PC-9 (cell line): ENCODE measurements around the gene NUDCD3. TPM values are rescaled to one million over a fixed set of nuclear protein-coding genes. Genes with fewer than 3 reads are reported as not detected.
A peak's percentile ranks its signal among the peaks of the same experiment; 100 is the strongest.

Experiments used
- BruUV-seq: library from RNA; stranded (reverse); fragments of 400-500 nt; replicated peaks from 2 replicates; lab custom pipeline; 2021; lab: Mats Ljungman, UMichigan
- CTCF ChIA-PET: fragments of 300-600 bp; sonication (Branson Sonifier 250); formaldehyde crosslinking; loops from one replicate; lab custom pipeline; 2022; ENCODE audit warnings: antibody characterized with exemption; lab: Charles Lee
- POLR2A ChIA-PET: fragments of 300-600 bp; sonication (Branson Sonifier 250); formaldehyde crosslinking; loops from one replicate; lab custom pipeline; 2022; ENCODE audit warnings: antibody characterized with exemption; ENCODE audit not compliant: unreplicated experiment; lab: Charles Lee
- DNase-seq, 2 experiments: peaks; one replicate each; pipeline versions ENCODE4 v3.0.0 to v3.0.0-alpha.2; 2015 to 2022; ENCODE audit warnings: mixed read lengths in 1 of 2
- H2AFZ ChIP-seq: fragments of 200-600 bp; sonication (generic); 2 replicates; pipeline ENCODE4 v1.8.1; 2017; ENCODE audit warnings: antibody characterized with exemption
- H3F3A ChIP-seq: fragments of 200-600 bp; sonication (generic); 2 replicates; pipeline ENCODE4 v1.8.1; 2017; ENCODE audit warnings: antibody characterized with exemption, mild to moderate bottlenecking, low read depth; ENCODE audit not compliant: insufficient read depth
- H3K27ac ChIP-seq: fragments of 200-600 bp; sonication (generic); 2 replicates; pipeline ENCODE4 v1.6.1; 2016; ENCODE audit warnings: mixed run types
- H3K27me3 ChIP-seq: fragments of 200-600 bp; sonication (generic); 2 replicates; pipeline ENCODE4 v1.6.1; 2016; ENCODE audit warnings: low read depth, mixed run types; ENCODE audit not compliant: insufficient read depth
- H3K36me3 ChIP-seq: fragments of 200-600 bp; sonication (generic); 2 replicates; pipeline ENCODE4 v1.6.1; 2016; ENCODE audit warnings: low read depth, mixed run types
- H3K4me1 ChIP-seq: fragments of 200-600 bp; sonication (generic); replicated peaks from 2 replicates; pipeline ENCODE4 v1.6.1; 2016; ENCODE audit warnings: mixed run types; ENCODE audit not compliant: insufficient read depth
- H3K4me2 ChIP-seq: fragments of 200-600 bp; sonication (generic); 2 replicates; pipeline ENCODE4 v1.6.1; 2017; ENCODE audit warnings: mixed run types
- H3K4me3 ChIP-seq: fragments of 200-600 bp; sonication (generic); 2 replicates; pipeline ENCODE4 v1.6.1; 2016; ENCODE audit warnings: mixed run types
- H3K79me2 ChIP-seq: fragments of 200-600 bp; sonication (generic); 2 replicates; pipeline ENCODE4 v1.6.1; 2017; ENCODE audit warnings: low read depth, mixed run types
- H3K9me2 ChIP-seq: fragments of 200-600 bp; sonication (generic); 2 replicates; pipeline ENCODE4 v1.8.1; 2017; ENCODE audit warnings: mild to moderate bottlenecking; ENCODE audit not compliant: insufficient read depth
- H3K9me3 ChIP-seq: fragments of 200-600 bp; sonication (generic); 2 replicates; pipeline ENCODE4 v1.8.1; 2016; ENCODE audit warnings: low read depth; ENCODE audit not compliant: insufficient read depth
- H4K20me1 ChIP-seq: fragments of 200-600 bp; sonication (generic); 2 replicates; pipeline ENCODE4 v1.8.1; 2017; ENCODE audit not compliant: insufficient read depth
- EZH2 ChIP-seq: fragments of 200-600 bp; sonication (generic); IDR thresholded peaks from 2 replicates; pipeline ENCODE4 v1.8.0; 2017; ENCODE audit warnings: antibody characterized with exemption, low read depth
- intact Hi-C: fragments of 100-400 bp; cut with micrococcal nuclease; formaldehyde crosslinking; loops from one replicate; pipeline ENCODE4 v1.10.0; 2022; ENCODE audit not compliant: unreplicated experiment
- total RNA-seq: library from RNA; stranded (reverse); gene quantifications from 2 replicates; pipeline ENCODE4 v1.2.3, GENCODE V29; 2021
- TF ChIP-seq, protein P1 (sequence below): fragments of 200-600 bp; sonication (generic); conservative IDR thresholded peaks from 2 replicates; pipeline ENCODE4 v1.6.1; 2017; ENCODE audit warnings: mixed run types, antibody characterized with exemption, mild to moderate bottlenecking, moderate library complexity

NUDCD3 gene
- total RNA-seq, 1 experiment from 2014 or later = 149 TPM

DNA sequence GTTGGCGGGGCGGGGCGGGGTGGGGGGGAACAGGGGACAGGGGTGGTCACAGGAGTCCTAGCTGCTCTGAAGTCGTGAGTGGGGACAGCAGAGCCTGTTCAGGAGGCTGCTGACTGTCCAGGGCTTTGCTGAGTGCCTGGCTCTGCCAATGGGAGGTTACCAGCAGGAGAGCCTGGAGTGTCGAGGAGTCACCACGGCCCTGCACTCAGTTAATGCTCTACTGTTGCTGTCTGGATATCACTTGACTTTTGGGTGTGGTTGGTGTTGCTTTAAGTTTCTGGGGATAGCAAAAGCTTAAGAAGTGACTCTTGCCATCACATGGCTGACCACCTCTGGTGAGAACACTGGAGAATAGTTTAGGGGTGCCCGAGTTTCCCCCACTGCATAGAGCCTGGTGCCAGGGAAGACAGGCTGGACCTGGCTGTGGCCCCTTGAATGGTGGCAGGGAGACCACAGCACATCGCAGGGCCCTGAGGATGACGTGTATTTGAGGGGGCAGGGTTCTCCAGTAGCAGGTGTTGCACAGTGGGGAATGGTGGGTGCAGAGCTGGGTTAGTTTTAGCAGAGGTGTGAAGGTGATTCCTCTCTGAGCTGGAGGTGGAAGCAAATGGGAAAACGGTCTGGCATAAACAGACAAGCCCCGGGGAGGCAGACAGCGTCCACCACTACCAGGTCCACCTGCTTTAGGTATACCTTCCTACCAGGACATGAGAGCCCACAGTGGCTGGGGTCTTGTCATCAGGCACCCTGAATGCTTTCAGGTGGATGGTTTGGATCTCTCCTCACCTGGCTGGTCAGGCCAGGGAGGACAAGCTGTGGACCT, 110.9 kb downstream of the NUDCD3 start:
- CTCF ChIA-PET = no interaction called here
- peaks cover 41% of the 10 kb centered on the region for H3K4me1 ChIP-seq
- TF ChIP-seq EZH2 = no peak
- TF ChIP-seq, protein P1, sequence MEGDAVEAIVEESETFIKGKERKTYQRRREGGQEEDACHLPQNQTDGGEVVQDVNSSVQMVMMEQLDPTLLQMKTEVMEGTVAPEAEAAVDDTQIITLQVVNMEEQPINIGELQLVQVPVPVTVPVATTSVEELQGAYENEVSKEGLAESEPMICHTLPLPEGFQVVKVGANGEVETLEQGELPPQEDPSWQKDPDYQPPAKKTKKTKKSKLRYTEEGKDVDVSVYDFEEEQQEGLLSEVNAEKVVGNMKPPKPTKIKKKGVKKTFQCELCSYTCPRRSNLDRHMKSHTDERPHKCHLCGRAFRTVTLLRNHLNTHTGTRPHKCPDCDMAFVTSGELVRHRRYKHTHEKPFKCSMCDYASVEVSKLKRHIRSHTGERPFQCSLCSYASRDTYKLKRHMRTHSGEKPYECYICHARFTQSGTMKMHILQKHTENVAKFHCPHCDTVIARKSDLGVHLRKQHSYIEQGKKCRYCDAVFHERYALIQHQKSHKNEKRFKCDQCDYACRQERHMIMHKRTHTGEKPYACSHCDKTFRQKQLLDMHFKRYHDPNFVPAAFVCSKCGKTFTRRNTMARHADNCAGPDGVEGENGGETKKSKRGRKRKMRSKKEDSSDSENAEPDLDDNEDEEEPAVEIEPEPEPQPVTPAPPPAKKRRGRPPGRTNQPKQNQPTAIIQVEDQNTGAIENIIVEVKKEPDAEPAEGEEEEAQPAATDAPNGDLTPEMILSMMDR = no peak
- POLR2A ChIA-PET = interaction anchor here (0.6 kb wide), 1 partner anchor 36 kb away, joined by 5 read pairs; no protein-coding TSS in a partner anchor
- no peaks in the 10 kb centered on the region for H3K9me2 ChIP-seq
- H3K36me3 ChIP-seq = 0 out of 2 replicates have a peak, but pooled peaks cover 2% of the 10 kb centered on the region
- no peaks in the 10 kb centered on the region for H3K27me3 ChIP-seq
- H2AFZ ChIP-seq = no peak overlapping the region
- no TSS peak for BruUV-seq
- peak overlapping the region; percentile 30 for H3K4me2 ChIP-seq
- H3K9me3 ChIP-seq = no peaks in the 10 kb centered on the region
- DNase-seq = no peak
- intact Hi-C loops = loop anchor here (5.0 to 10.0 kb wide), 2 partner anchors 137 to 185 kb away; no protein-coding TSS in a partner anchor
- no peaks in the 10 kb centered on the region for H3K79me2 ChIP-seq
- H4K20me1 ChIP-seq = no peaks in the 10 kb centered on the region
- no peak overlapping the region for H3K4me3 ChIP-seq
- peaks cover 15% of the 10 kb centered on the region; the same call in 1 of the 2 replicates for H3F3A ChIP-seq
- H3K27ac ChIP-seq = peak overlapping the region; percentile 82

DNA sequence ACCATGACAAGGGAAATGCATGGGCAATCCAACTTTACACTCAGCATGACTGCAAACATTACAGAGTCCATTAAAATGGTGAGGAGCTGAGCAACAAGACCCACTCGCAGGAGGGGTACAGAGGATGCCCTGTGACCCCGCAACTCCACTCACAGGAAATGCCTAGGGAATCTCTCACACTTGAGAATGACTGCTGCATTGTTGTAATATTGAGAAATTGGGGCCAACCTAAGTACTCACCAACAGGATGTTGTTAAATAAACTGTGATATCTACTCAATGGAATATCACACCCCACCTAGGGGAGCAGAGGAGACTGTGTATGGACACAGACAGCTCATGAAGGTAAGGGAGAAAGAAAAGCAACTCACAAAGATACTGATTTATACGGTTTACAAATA, 111.7 kb downstream of the NUDCD3 start:
- CTCF ChIA-PET = interaction anchor here (0.6 kb wide), 2 partner anchors 156 to 578 kb away, joined by 5 read pairs; no protein-coding TSS in a partner anchor
- H3K36me3 ChIP-seq = no peaks in the 10 kb centered on the region
- H4K20me1 ChIP-seq = no peaks in the 10 kb centered on the region
- H3K9me2 ChIP-seq = no peaks in the 10 kb centered on the region
- H3K4me2 ChIP-seq = peak overlapping the region; percentile 30
- POLR2A ChIA-PET = no interaction called here
- no peak overlapping the region for H2AFZ ChIP-seq
- no peak overlapping the region for H3K4me3 ChIP-seq
- intact Hi-C loops = loop anchor here (10.0 kb wide), 1 partner anchor 186 kb away; no protein-coding TSS in a partner anchor
- BruUV-seq = no TSS peak
- DNase-seq = peak; percentile 39 to 85
- TF ChIP-seq, protein P1 = no peak
- H3K9me3 ChIP-seq = no peaks in the 10 kb centered on the region
- H3K27me3 ChIP-seq = no peaks in the 10 kb centered on the region
- H3K79me2 ChIP-seq = no peaks in the 10 kb centered on the region
- peak overlapping the region; percentile 82 for H3K27ac ChIP-seq
- H3F3A ChIP-seq = peaks cover 15% of the 10 kb centered on the region; the same call in 1 of the 2 replicates
- H3K4me1 ChIP-seq = peaks cover 41% of the 10 kb centered on the region

DNA sequence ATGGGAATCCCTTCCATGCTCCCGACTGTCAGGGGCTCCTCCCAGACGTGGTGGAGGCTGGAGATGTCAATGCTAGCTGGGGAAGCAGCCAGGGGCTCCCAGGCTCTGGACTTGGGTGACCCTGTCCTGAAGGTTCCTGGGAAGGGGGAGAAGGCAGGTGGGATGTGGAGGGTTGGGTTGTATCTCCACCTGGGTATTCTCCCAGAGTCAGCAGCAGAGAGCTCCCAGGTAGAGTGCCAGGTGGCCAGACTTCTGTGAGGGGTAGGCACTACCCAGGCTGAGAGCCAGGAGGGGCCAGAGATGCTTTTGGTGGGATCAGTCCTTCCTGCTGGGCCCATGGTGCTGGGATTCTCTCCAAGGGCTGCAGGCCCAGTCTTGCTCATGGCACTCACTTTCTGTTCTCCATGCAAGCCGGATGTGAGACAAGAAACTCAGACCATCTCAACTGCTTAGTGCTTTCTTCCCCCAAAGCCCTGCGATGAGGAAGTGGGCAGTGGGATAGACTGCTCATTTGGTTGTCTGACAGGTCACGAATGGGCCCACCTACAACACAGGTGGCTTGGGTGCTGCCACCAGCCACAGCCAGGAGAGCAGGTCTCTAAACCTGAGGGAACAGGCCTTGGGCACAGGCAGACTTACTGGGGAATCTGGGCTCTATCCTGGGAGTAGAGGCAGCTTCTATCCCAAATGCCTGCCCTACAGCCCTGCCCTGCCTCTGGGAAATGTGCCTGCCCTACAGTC, 112.6 kb downstream of the NUDCD3 start:
- H3K27me3 ChIP-seq = no peaks in the 10 kb centered on the region
- H2AFZ ChIP-seq = no peak overlapping the region
- peaks cover 48% of the 10 kb centered on the region for H3K4me1 ChIP-seq
- TF ChIP-seq EZH2 = no peak
- TF ChIP-seq, protein P1 = no peak
- no peaks in the 10 kb centered on the region for H4K20me1 ChIP-seq
- DNase-seq = no peak
- intact Hi-C loops = loop anchor here (10.0 kb wide), 1 partner anchor 187 kb away; no protein-coding TSS in a partner anchor
- H3K79me2 ChIP-seq = no peaks in the 10 kb centered on the region
- no peaks in the 10 kb centered on the region for H3K9me3 ChIP-seq
- H3K36me3 ChIP-seq = no peaks in the 10 kb centered on the region
- TSS peak; percentile 17 for BruUV-seq
- CTCF ChIA-PET = interaction anchor here (0.6 kb wide), 1 partner anchor 579 kb away, joined by 5 read pairs; no protein-coding TSS in a partner anchor
- H3F3A ChIP-seq = peaks cover 23% of the 10 kb centered on the region
- H3K4me2 ChIP-seq = peak overlapping the region; percentile 30; the same call in 1 of the 2 replicates
- H3K27ac ChIP-seq = peak overlapping the region; percentile 82
- no peaks in the 10 kb centered on the region for H3K9me2 ChIP-seq
- POLR2A ChIA-PET = no interaction called here
- no peak overlapping the region for H3K4me3 ChIP-seq
